Measurements from ENCODE around the gene NDOR1. TPM values are rescaled to one million over a fixed set of nuclear protein-coding genes. Genes with fewer than 3 reads are reported as not detected.

NDOR1 gene
- total and polyA plus RNA-seq, 2 of the 8 experiments (the other 6 are each of a cell fraction or from before 2014, with no cell fraction given): 25.7 to 32.3 TPM

- TF ChIP-seq CTCF (IDR thresholded peaks at IDR 0.05; ENCODE audit: control extremely low read depth in 1 of 3, insufficient read depth in 1 of 3, low read depth in 1 of 3, low read length in 3 of 3): no peak
- TF ChIP-seq EGR1 (IDR thresholded peaks at IDR 0.05; ENCODE audit: borderline replicate concordance, low read depth, low read length): no peak
- no peak for TF ChIP-seq RBBP5 (IDR thresholded peaks at IDR 0.05; ENCODE audit: borderline replicate concordance, low read depth, low read length)
Observed at GRCh38 chr9:137220317-137221094, 15.0 kb downstream of the NDOR1 start (continued).

All from H1 (cell line).